G401 (cell line): Measurements from ENCODE around the gene MARK3. TPM values are rescaled to one million over a fixed set of nuclear protein-coding genes. Genes with fewer than 3 reads are reported as not detected.
"Not testable (repeated sequence)": the region's sequence is repeated elsewhere in the genome, so short reads cannot be mapped to it uniquely, and the experiment has no call there.

Experiments
- DNase-seq: peaks from one replicate; pipeline ENCODE4 v3.0.0-alpha.2; 2015; ENCODE audit warnings: low spot score
- in situ Hi-C: cut with HindIII; loops from 2 replicates; pipeline ENCODE4 v1.10.0; 2016; ENCODE audit warnings: low sequenced_read_pairs, mixed read lengths
- total RNA-seq: library from RNA; depleted of rRNA; stranded (reverse); fragments of >200 nt; shearing (Covaris generic); gene quantifications from 2 replicates; pipeline ENCODE4 v1.2.3, GENCODE V29; 2014; rRNA removed

MARK3 gene
- total RNA-seq = 47.9 and 84.8 TPM in 2 replicates

GRCh38 chr14:103385152-103385928 is at the start of gene MARK3:
MARK3 (plus strand) TSS chr14:103385415; CDS start chr14:103386030, 615 bp downstream.
- peak; percentile 96 for DNase-seq
- in situ Hi-C loops = no loop called here

GRCh38 chr14:103336191-103336590 is 49.0 kb upstream of the MARK3 start:
- in situ Hi-C loops = no loop called here
- DNase-seq = no peak

GRCh38 chr14:103337794-103338193 is 47.4 kb upstream of the MARK3 start:
- no peak for DNase-seq
- in situ Hi-C loops = no loop called here

GRCh38 chr14:103339561-103339960 is 45.7 kb upstream of the MARK3 start:
- DNase-seq = no peak
- in situ Hi-C loops = no loop called here

- in situ Hi-C loops = loop anchor here (5.0 kb wide), 1 partner anchor 42 kb away; no protein-coding TSS in a partner anchor
Measured at GRCh38 chr14:103340480-103341212, 44.6 kb upstream of the MARK3 start.

GRCh38 chr14:103341250-103342129 is 43.7 kb upstream of the MARK3 start:
- DNase-seq = no peak
- in situ Hi-C loops = loop anchor here (5.0 kb wide), 1 partner anchor 41 kb away; no protein-coding TSS in a partner anchor

More at GRCh38 chr14:103340480-103341212, 44.6 kb upstream of the MARK3 start:
- DNase-seq = no peak

GRCh38 chr14:103343164-103343879 is 41.9 kb upstream of the MARK3 start:
- DNase-seq = no peak

GRCh38 chr14:103343905-103344797 is 41.1 kb upstream of the MARK3 start:
- DNase-seq = no peak
- in situ Hi-C loops = loop anchor here (5.0 kb wide), 1 partner anchor 38 kb away; no protein-coding TSS in a partner anchor

More at GRCh38 chr14:103343164-103343879, 41.9 kb upstream of the MARK3 start:
- in situ Hi-C loops = loop anchor here (5.0 kb wide), 1 partner anchor 39 kb away; no protein-coding TSS in a partner anchor

- in situ Hi-C loops = no loop called here
- DNase-seq = no peak
Measured at GRCh38 chr14:103346286-103346685, 38.9 kb upstream of the MARK3 start.

GRCh38 chr14:103347091-103347815 is 38.0 kb upstream of the MARK3 start:
- DNase-seq = no peak
- in situ Hi-C loops = no loop called here

- in situ Hi-C loops = no loop called here
- DNase-seq = no peak
Measured at GRCh38 chr14:103348154-103348553, 37.1 kb upstream of the MARK3 start.

- in situ Hi-C loops = no loop called here
- no peak for DNase-seq
Measured at GRCh38 chr14:103349982-103350381, 35.2 kb upstream of the MARK3 start.

- in situ Hi-C loops = no loop called here
Measured at GRCh38 chr14:103353362-103353761, 31.9 kb upstream of the MARK3 start.

GRCh38 chr14:103354141-103354540 is 31.1 kb upstream of the MARK3 start:
- in situ Hi-C loops = no loop called here
- DNase-seq = no peak

More at GRCh38 chr14:103353362-103353761, 31.9 kb upstream of the MARK3 start:
- DNase-seq = no peak

- DNase-seq = no peak
- in situ Hi-C loops = no loop called here
Measured at GRCh38 chr14:103356024-103356682, 29.1 kb upstream of the MARK3 start.

GRCh38 chr14:103357552-103357951 is 27.7 kb upstream of the MARK3 start:
- DNase-seq, in situ Hi-C loops: not testable (repeated sequence)
